Superior temporal gyrus (tissue), 1 donor: ENCODE results near the gene IMMP1L.
"Not testable (repeated sequence)": the region's sequence is repeated elsewhere in the genome, so short reads cannot be mapped to it uniquely, and the experiment has no call there.

ENCODE experiments used
- DNase-seq: peaks from one replicate; pipeline ENCODE4 v3.0.0-alpha.2; 2016; ENCODE audit errors: extremely low spot score

The IMMP1L gene

GRCh38 chr11:31509429-31510345, at the start of gene IMMP1L, which contains the start of gene ELP4:
TSS of gene IMMP1L (minus strand) at chr11:31509622. CDS start at chr11:31463276, 46,346 bp downstream.
TSS of gene ELP4 (plus strand) at chr11:31509767. CDS start at chr11:31509785, 18 bp downstream.
- DNase-seq: peak; percentile 99

DNA sequence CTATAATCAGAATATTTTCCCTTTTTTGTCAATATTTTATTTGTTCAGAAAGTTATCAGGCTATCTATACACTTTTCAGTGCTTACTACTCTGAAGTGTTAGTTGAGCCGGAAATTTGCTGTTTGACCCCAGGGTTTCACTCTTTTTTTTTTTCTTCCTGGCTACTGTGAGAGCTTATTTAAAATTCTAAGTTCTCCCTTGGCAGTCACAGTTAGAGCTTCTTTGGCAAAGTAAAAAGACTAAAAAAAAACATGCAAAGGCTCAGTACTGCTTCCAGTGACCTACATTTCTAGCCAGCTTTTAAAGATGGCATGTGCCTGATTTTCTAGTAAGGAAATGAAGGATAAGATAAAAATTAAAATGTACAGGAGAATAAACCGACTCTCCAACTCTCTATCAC, 48.6 kb upstream of the IMMP1L start:
- DNase-seq: peak; percentile 60

DNA sequence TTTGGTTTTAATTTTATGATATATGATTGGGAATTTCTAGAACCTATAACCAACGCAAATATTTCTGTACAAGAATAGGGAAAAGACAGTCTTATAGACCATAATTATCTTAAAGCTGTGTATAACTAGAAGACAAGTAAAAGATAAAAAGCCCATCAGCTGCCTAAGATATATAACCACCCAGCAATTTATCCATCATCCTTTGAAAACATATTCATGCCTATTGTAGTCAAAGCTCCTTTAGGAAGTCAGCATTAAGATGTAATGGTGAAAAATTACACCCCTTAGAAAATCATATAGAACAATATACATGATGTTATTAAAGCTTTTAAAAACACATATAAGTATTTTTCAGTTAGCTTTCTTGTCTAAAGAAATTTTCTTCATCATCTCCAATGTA, 46.5 kb upstream of the IMMP1L start:
- DNase-seq: no peak

DNA sequence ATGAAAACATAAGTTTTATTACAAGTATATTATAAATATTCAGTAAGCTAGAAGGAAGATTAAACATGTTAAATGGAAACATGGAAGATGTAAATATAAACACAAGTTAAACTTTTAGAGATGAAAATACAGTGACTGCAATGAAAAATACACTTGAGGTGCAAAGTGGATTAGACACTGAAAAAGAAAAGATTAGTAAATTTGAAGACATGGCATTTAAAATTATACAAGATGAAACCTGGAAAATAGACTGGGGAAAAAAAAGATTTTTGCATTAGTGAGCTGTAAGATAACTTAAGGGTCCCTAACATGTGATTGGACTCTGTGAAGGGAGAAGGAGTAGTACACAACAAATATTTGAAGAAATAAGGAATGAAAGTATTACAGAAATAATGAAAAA, 33.4 kb upstream of the IMMP1L start:
- DNase-seq: no peak

DNA sequence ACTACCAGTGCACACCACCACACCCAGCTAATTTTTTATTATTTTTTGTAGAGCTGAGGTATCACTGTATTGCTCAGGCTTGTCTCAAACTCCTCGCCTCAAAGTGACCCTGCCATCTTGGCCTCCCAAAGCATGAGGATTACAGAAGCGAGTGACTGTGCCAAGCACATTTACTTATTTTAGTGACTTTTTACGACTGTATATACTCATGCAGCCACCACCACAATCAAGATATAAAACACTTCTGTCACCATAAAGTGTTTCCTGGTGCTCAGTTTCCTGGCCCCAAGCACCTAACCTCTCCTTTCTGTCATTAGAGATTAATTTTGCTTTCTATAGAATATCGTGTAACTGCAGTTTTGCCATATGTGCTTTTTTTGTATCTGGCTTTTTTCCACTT, 26.1 kb upstream of the IMMP1L start:
- no peak for DNase-seq

DNA sequence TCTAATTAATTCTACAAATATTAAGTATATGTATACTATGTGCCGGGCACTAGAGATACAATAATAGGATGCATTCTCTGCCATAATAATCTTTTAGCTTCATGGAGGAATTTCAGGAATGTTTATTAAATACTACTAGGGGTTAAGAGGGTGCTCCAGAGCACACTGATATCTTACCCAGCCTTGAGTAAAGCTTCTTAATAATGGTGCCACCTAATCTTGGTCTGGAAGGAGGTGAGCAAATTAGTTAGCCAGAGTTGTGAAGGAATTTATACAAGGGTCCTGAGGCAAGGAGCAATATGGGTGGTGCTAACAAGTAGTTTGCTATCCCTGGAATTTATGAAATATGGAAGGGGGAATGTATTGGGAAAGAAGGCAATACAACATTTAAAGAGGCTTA, 21.9 kb upstream of the IMMP1L start:
- no peak for DNase-seq

DNA sequence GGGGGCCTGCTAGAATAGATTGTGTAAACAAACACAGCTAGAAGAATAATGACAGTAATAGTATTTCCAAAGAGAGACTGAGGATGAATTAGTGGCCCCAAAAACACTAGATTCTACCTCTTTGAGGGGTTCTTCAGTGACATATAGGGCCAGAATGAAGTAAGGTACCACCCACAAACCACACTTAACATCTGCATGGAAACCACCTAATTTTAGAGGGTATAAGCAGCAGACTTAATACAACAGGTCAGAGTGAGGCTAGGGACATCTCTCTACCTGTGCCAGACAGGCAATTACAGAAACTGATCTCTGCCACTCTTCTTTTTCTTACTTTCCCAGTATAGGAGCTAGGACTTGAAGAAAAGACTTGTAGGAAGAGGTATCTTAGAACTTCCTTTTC, 20.3 kb upstream of the IMMP1L start:
- no peak for DNase-seq

DNA sequence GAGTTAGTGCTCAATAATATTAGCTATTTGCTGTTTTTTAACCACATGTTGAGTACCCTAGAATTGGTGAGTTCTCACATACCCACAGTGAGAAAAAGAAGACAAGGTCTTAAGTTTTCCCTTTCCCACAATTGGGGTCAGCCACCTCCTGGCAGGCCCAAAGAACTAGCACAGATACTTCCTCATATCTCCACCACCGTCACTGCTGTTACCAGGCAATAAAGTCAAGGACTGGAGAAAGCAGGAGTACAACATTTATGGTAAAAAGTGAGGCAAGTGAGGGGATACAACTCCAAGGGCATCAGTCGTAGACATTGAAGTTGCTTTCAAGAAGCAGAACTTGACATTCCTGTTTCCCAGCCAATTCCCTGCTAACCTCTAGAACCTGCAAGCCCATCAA, 19.8 kb upstream of the IMMP1L start:
- no peak for DNase-seq

DNA sequence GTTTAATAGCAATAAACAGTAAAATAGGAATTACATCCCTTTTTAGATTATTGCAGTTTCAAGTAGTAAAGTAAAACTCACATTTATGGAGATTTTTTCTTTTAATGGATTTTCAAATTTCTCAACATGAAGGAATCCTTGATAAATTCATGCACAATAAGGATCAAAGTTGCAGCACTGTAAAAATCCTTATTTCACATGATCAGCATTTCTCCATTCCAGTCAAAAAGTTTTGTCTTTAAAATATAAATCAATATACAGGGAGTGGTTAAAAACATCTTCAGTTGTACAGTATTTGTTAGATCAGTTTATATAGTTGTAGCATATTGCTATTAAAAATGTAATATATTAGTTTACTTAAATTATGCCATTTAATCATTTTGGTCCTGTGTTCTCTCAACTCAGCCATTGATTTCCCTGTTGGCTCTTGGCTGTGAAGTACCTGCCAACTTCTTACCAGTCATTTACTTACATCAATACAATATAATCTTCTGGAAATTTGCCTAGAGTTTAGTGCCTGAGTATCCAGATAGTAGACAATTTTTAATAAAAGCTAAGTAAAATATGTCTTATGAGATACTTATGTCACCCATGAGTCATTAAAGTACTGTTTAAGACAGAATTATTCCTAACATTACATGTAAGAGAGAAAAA, 12.2 kb upstream of the IMMP1L start:
- DNase-seq: no peak

- no peak for DNase-seq
Measured at GRCh38 chr11:31512117-31512516, 2.7 kb upstream of the IMMP1L start.

- DNase-seq: no peak
Measured at GRCh38 chr11:31509051-31509428, 382 bp downstream of the IMMP1L start.

GRCh38 chr11:31500560-31500959, 8.9 kb downstream of the IMMP1L start:
- DNase-seq: no peak

- no peak for DNase-seq
Measured at GRCh38 chr11:31499576-31500178, 9.7 kb downstream of the IMMP1L start.

- not testable (repeated sequence) for DNase-seq
Measured at GRCh38 chr11:31493762-31494161, 15.7 kb downstream of the IMMP1L start.

DNA sequence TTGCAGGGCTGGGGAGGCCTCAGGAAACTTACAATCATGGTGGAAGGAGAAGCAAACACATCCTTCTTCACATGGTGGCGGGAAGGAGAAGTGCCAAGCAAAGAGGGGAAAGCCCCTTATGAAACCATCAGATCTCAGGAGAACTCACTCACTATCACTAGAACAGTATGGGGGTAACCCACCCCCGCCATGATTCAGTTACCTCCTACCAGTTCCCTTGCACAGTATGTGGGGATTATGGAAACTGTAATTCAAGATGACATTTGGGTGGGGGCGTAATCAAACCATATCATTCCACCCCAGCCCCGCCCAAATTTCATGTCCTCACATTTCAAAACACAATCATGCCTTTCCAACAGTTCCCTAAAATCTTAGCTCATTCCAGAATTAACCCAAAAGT, 16.2 kb downstream of the IMMP1L start:
- no peak for DNase-seq

DNA sequence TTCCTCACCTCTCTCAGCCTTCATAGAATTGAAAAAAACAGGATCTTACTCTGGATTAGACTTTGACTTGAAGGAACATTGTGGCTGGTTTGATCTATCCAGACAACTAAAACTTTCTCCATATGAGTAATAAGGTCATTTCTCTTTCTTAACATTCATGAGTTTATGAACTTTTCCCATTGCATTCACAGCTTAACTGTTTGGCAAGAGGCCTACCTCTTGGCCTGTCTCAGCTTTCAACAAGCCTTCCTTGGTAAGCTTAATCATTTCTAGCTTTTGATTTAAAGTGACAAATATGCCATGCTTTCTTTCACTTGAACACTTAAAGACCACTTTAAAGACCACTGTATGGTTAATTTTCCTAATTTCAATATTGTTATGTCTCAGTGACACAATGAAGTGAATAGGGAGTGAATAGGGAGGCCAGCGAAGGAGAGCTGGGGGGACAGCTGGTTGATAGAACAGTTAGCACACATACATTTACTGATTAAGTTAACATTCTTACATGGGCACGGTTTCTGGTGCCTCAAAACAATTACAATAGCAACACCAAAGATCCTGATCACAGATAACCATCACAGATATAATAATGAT, 17.0 kb downstream of the IMMP1L start:
- no peak for DNase-seq

DNA sequence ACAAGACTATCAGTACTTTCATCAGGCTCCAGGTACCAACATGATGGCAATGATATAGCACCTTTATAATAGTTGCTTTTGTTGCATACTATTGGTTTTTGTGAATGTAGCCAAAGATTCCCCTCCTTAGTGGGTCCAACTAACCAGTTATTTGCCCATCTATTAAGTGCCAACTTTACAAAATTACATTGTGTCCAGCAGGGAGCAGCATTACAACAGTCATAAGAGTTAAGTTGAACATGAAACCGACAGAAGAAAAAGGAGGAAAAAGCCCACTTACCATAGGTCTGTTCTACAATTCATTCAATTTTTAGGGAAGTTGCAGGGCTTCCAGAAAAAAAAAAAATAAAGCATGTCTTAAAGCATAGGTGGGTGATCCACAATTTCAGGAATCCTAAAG, 21.6 kb downstream of the IMMP1L start:
- DNase-seq: no peak

GRCh38 chr11:31484497-31484896, 24.9 kb downstream of the IMMP1L start:
- no peak for DNase-seq

- no peak for DNase-seq
Measured at GRCh38 chr11:31480930-31481329, 28.5 kb downstream of the IMMP1L start.

GRCh38 chr11:31479066-31479465, 30.4 kb downstream of the IMMP1L start:
- DNase-seq: no peak

DNA sequence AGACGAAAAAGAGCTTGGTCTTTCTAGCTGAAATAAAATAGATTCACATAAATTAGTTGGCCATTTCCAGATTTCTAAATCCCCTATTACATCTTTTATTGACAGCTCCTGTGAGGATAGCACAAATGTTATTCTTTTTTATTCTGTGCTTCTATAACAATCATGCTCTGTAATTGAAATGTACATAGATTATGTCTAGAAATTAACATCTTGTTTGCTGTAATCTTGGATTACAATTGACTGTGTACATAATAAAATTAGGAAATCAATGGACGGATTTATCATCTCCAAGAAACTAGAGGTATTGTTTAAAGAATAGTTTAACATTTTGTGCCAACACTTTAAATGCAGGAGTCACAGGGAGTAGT, 31.2 kb downstream of the IMMP1L start:
- DNase-seq: no peak

GRCh38 chr11:31477528-31478222, 31.7 kb downstream of the IMMP1L start:
- DNase-seq: no peak
